DMS79 (cell line): ENCODE measurements around the gene ADAM20.
"Not testable (repeated sequence)": the region's sequence is repeated elsewhere in the genome, so short reads cannot be mapped to it uniquely, and the experiment has no call there.

Source experiments
- DNase-seq: peaks from one replicate; lab custom pipeline; 2025; lab: John Stamatoyannopoulos, UW

The ADAM20 gene

DNA sequence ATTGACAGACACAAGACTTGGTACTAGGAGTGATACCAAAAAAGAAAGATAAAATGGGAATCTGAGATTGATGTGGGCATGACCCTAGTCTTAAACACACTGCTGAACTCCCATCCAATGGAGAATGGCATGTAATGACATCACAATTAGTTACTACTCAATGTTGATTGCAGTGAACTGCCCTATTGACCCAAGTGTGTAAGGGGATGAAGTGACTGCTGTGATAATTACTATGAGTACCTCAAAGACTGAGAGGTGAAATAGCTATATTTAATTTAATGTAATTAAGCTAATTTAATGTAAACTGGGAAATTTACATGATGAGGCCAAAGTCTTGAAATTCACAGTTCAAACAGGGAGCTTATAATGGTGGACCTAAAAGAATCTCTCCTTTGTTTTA lies at the start of gene ADAM20:
TSS of gene ADAM20 (minus strand) at position 101 of the 400 bp plus-strand sequence. CDS start 10,247 bp downstream, outside the sequence.
- DNase-seq, result no peak

DNA sequence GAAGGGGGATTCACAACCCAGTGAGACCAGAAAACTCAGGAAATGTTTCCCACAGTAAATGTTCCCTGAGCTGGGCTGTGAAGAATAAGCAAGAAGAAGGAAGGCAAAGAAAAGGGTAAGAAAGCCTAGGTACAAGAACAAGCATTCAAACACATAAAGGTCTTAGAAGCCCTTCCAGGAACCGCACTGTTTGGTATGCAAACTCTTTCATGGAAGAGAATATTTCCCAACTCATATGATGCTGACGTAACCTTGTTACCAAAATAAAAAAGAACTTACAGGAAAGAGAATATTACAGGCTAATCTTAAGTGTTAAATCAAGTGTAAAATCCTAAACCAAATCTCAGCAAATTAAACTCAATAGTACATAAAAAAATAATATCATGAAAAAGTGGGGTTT lies 42.1 kb upstream of the ADAM20 start:
- DNase-seq, result no peak

DNA sequence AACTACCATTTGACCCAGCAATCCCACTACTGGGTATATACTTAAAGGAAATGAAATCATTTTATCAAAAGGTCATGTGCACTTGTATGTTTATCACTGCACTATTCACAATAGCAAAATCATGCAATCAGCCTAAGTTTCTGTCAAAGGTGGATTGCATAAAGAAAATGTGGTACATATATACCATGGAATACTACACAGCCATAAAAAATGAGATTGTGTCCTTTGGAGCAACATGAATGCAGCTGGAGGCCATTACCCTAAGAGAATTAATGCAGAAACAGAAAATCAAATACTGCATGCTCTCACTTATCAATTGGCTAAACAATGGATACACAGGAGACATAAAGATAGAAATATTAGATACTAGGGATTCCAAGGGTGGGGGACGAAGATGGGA lies 38.2 kb upstream of the ADAM20 start:
- no peak for DNase-seq

DNA sequence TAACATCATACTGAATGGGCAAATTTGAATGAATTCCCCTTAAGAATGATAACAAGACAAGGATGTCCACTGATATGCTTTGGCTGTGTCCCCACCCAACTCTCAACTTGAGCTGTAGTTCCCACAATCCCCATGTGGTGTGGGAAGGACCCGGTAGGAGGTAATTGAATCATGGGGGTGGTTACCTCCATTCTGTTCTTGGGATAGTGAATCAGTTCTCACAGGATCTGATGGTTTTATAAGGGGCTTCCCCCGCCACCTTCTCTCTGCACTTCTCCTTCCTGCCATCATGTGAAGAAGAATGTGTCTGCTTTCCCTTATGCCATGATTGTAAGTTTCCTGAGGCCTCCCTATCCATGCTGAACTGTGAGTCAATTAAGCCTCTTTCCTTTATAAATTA lies 36.3 kb upstream of the ADAM20 start:
- no peak for DNase-seq

DNA sequence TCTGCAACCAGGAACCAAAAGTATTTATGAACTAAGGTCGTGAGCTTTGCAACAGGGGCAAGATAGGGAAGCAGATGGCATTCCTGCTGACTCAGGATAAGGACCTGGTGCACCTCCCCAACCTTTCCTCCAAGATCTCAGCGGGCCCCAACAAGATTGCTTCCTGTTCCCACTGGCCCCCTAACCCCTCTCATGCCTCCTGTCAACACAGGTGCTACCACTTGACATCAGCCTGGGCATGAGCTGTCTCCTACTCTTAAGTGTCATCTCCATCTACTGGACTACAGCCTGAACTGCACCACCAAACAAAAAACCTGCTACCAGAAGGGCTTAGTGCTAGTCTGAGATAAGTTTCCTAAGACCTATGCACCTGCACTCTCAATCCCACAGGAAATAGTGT lies 33.0 kb upstream of the ADAM20 start:
- no peak for DNase-seq

DNA sequence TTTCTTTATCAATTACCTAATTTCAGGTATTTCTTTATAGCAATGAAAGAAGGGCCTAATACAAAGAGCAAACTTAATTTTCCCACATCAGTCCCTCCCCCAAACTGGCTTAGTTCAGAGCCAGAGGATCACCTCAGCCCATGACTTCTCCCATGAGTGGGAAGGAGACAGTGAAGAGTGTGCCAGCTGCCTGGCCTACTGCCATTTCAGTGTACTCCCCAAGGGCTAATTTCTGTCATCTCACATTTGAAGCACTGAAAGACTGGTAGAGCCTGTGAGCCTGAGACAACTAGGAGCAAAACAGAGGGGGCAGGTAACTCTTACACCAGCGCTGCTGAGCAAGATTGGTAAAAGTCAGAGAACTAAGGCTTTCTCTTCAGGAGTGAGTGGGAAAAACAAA lies 29.1 kb upstream of the ADAM20 start:
- DNase-seq, result no peak

DNA sequence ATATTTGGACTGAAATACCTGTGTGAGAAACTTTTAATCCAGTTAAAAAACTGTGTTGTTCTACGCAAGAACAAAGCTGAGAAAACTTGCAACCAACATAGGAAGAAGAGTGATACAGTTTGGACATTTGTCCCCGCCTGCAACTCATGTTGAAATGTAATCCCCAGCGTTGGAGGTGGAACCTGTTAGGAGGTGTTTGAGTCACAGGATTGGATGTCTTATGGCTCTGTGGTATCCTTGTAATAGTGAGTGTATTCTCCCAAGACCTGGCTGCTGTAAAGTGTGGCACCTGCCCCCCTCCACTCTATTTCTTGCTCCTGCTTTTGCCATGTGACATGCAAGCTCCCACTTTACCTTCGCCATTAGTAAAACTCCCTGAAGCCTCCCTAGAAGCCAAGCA lies 28.6 kb upstream of the ADAM20 start:
- DNase-seq, result no peak

DNA sequence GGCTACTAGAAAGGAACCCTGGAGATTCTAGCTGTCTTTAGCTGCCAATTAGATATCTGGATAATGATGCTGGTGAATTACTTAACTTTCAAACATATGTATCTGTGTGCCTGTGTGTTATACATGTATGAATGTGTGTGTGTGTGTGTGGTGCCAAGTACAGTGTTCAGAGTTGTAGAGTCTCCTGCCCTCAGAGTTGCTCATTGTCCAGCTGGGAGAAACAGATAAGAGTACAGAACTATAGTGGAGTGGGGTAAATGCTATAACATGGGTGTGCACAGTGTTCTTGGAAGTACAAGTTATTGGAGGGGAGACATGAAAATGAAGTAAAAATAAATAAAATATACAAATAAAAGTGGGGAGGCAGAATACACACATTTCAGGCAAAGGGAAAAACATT lies 23.6 kb upstream of the ADAM20 start:
- no peak for DNase-seq

DNA sequence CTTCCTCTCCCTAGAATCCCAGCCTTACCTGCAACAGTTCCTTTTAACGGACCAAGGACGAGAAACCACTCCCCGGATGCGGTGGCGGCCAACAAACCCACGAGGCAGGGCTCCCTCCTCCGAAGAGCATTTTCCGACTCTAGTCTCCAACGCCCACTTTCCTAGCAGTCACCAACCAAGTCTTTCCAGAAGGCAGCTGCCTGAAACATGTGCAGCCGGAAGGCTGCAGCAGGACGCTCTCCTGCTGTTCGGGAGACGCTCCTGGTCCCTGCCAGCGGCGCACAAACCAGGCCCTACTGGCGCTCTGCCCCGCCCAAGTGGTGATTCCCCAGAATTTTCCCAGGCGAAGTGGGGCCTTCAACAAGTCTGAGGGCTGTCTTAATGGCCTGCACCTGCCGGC lies 21.1 kb upstream of the ADAM20 start:
- no peak for DNase-seq

DNA sequence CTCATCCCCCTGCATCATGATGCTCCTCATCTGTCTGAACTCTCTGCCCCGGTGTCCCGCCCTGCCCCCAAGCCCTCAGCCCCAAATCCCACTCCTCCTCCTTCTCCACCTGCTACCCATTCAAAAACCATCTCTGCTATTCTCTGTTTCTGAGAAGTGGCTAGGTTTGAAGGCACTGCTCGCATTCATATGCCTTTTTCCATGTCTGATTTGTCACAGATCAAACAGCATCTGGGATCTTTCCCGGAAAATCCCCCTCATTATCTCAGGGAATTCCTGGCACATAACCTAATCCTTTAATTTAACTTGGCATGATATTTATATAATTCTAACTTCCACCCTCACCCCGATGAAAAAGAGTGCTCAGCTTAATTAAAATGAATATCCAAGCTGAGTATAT lies 3.3 kb upstream of the ADAM20 start:
- DNase-seq, result no peak

DNA sequence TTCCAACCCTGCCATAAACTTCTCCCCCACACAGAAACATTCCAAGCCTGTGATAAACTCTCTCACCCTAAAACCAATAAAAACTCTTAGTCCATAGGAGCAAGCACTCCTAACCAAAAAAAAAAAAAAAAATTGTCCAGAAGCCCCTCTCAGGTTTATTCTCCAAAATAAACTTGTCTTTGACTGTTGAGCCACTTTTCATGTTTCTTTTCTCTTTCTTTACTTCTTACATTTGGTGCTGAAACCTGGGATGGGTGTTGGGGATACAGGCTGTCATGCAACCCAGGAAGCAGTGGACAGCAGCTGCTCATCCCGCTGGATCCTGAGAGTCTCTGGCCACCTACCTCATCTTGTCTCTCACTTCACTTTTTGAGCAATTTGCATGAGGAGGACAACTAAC lies 2.0 kb upstream of the ADAM20 start:
- DNase-seq, result no peak

DNA sequence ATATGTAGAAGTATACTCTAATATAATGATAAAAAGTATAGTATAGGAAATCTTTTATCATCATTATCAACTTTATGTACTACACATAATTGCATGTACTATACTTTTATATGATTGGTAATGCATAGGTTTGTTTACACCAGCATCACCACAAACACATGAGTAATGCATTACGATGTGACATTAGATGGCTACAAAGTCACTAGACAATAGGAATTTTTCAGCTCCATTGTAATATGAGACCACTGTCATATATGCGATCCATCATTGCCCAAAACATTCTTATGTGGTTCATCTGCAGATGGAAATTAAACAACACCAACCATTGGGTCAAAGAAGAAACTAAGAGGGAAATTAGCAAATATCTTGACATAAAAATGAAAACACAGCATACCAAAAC lies 4.4 kb downstream of the ADAM20 start:
- no peak for DNase-seq

DNA sequence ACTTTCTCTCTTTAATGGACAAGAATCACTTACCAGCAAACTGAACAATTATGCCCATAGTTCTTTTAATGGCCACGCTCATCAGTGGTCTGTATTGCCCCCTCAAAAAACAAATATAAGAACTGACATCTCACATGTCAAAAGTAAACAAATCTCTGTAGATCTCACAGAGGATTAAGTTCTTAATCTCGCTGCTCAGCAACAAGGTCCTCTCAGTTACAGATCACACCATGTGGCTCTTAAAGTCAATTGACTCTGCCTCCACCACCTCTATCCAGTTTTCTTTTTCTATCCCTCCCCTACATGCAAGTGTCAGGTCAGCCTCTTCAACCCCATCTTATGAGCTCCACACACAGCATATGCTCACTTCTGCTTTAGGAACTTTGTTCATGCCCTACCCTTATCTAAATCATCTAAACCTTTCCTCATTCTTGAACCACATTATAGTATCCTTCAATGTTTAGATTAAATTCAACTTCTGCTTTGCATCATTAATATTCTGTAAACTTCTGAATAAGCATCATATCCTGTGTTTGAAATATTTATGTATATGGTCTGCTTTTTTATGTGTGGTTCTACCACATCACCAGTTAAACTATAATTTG lies 7.2 kb downstream of the ADAM20 start:
- no peak for DNase-seq

DNA sequence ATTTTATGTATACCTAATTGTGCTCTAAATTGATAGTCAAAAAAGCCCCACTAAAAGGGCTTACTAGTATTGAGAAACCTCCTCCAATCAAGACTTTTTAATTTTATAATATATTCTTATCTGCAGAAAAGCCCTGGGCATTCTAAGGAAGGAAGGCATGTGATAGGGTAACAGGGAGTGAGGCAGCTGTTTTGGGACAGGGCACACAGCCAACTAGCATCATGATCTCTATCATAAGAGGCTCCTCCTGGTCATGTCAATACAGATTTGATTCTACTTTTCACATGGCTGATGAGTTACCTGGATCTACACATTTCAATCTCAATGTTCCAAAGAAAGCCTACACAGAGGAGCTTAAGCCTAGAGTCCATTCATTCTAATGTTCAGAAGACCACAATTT lies 9.1 kb downstream of the ADAM20 start:
- DNase-seq, result no peak

DNA sequence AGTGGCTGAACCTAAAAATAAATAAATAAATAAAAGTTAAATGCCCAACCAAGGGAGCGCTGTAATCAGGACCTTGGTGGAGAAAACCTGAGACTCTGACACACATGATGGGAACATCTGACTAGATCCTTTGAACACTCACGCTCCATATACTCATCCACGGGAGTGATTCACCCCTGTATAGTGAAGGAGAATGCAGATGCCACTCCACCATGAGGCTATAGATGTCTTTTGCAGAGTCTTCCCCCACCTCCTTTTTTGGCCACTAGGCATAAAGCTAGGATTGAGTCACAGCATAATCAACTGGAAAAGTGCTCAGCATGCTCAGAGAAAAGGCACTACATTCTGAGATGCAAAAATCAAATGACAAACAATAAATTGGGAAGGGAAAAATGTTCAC lies 19.0 kb downstream of the ADAM20 start:
- no peak for DNase-seq

DNA sequence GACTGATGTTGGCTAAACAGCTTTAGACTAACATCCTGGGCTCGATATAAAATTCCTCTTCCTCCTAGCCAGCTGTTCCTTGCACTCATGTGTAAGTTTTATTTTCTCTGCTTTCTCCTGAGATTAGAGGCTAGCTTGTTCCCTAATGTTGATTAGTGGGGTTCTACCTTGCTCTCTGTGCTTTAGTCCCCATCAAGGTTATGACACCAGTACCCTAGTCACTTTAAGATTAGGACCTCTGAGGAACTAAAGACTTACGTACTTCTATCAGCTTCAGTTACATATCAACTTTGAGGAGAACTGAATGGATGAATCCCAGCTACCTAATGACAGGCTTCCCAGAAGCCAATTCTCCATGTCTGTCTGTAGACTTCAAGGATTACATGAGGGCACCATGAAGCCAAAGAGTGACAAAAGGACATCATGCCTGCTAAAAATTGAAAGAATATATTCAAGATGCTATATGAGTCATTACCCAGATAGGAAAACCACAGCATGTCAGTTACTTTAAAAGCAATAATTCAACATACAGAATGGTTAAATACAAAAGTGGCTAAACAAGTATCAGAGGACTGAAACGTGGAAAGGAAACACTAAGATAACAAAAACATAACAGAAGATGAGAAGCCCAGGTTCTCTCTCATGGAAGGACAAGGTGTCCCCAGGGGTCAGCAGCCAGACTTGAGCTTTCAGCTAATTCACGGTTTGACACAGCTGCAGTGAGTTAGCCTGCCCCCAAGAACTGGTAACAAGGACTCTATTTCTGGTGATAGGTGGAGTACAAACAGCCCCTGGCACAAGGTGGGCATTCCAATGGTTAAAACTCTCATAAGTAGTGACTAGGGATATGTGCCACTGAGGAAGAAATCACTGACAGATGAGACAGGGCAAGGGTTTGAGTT lies 20.4 kb downstream of the ADAM20 start:
- DNase-seq, result no peak

DNA sequence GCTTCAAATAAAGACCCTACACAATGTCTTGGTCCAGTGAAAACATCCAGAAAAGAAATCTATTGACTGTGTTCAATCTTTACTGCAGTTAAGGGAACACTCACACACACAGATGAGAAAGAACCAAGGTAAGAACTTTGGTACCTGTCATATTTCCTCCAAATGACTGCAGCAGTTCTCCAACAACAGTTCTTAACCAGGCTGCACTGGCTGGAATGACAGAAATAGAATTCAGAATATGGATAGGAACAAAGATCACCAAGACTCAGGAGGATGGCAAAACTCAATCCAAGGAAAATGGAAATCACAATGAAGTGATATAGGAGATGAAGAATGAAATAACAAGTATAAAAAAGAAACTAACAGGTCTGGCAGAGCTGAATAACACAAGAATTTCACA lies 36.6 kb downstream of the ADAM20 start:
- DNase-seq, result no peak

DNA sequence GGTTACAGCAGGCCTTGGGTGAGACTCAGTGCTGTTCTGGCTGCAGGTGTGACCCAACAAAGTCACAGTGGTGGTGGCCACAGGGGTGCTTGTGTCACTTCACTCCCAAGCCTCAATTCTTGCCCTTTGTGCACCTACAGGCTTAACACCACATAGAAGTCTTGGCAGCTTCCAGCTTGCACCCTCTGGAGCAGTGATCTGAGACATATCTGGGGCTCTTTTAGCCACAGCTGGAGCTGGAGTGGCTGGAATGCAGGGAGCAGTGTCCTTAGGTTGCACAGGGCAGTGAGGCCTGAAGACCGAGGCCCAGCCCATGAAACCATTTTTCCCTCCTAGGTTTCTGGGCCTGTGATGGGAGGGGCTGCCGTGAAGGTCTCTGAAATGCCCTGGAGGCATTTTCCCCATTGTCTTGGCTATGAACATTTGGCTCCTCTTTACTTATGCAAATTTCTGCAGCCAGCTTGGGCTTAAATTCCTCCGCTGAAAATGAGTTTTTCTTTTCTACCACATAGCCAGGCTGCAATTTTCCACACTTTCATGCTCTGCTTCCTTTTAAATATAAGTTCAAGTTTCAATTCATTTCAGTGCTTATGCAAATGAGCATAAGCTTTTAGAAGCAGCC lies 45.1 kb downstream of the ADAM20 start:
- no peak for DNase-seq

DNA sequence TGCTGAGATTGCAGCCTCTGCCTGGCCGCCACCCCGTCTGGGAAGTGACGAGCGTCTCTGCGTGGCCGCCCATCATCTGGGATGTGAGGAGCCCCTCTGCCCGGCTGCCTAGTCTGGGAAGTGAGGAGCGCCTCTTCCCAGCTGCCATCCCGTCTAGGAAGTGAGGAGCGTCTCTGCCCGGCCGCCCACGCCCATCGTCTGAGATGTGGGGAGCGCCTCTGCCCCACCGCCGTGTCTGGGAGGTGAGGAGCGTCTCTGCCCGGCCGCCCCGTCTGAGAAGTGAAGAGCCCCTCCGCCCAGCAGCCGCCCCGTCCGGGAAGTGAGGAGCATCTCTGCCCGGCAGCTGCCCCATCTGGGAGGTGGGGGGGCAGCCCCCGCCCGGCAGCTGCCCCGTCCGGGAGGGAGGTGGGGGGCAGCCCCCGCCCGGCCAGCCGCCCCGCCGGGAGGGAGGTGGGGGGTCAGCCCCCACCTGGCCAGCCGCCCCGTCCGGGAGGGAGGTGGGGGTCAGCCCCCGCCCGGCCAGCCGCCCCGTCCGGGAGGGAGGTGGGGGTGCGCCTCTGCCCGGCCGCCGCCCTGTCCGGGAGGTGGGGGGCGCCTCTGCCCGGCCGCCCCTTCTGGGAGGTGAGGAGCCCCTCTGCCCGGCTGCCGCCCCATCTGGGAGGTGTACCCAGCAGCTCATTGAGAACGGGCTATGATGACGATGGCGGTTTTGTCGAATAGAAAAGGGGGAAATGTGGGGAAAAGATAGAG lies 57.3 kb downstream of the ADAM20 start:
- not testable (repeated sequence) for DNase-seq

DNA sequence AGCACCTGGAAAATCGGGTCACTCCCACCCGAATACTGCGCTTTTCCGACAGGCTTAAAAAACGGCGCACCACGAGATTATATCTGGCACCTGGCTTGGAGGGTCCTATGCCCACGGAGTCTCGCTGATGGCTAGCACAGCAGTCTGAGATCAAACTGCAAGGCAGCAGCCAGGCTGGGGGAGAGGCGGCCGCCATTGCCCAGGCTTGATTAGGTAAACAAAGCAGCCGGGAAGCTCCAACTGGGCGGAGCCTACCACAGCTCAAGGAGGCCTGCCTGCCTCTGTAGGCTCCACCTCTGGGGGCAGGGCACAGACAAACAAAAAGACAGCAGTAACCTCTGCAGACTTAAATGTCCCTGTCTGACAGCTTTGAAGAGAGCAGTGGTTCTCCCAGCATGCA lies 59.3 kb downstream of the ADAM20 start:
- not testable (repeated sequence) for DNase-seq

DNA sequence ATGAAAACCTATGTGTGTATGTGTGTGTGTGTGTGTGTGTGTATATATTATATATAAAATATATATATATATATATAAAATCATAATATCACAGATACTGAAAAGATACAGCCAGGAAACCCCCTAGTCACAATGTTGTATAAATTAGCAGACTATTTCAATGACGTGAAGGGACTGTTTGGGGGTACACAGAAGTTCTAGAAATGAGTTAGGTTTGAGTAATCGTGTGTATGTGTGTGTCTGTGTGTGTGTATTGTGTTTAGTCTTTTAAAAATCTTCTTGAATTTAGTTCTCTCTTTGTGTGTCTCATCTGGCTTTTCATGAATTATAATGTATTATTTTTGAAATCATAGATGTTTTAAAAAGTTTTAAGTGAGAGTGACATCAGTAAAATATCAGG lies 61.0 kb downstream of the ADAM20 start:
- no peak for DNase-seq
